H1 (cell line): ENCODE results near the gene TGFA. TPM values are rescaled to one million over a fixed set of nuclear protein-coding genes. Genes with fewer than 3 reads are reported as not detected.

Source experiments
- CTCF ChIA-PET: fragments of 300-600 bp; sonication (Branson Sonifier 250); formaldehyde crosslinking; loops from one replicate; lab custom pipeline; 2021; ENCODE audit not compliant: partially characterized antibody; lab: Charles Lee
- POLR2A ChIA-PET: fragments of 300-600 bp; sonication (Branson Sonifier 250); formaldehyde crosslinking; loops from one replicate; lab custom pipeline; 2021; ENCODE audit warnings: inconsistent platforms; ENCODE audit not compliant: partially characterized antibody; lab: Charles Lee
- DNase-seq, 2 experiments: peaks; one replicate each; pipeline versions ENCODE4 v3.0.0 to v3.0.0-alpha.2; 2010 to 2022; ENCODE audit warnings: low spot score in 2 of 2, low read depth in 1 of 2, mixed read lengths in 1 of 2
- FAIRE-seq: peaks from 2 replicates; lab custom pipeline; 2011; peaks lifted over from hg19 to GRCh38; lab: Jason Lieb, UNC
- H2AFZ ChIP-seq: 2 replicates; pipeline ENCODE4 v1.8.1; 2012; ENCODE audit warnings: low read length, inconsistent platforms
- H2AK5ac ChIP-seq: 2 replicates; pipeline ENCODE4 v1.6.1; 2013; ENCODE audit warnings: low read depth, low read length
- H2BK120ac ChIP-seq: replicated peaks from 2 replicates; pipeline ENCODE3; 2013; ENCODE audit warnings: low read depth, low read length, inconsistent platforms
- H2BK12ac ChIP-seq: 2 replicates; pipeline ENCODE4 v1.6.1; 2013; ENCODE audit warnings: low read depth, low read length
- H2BK15ac ChIP-seq: 2 replicates; pipeline ENCODE4 v1.6.1; 2013; ENCODE audit warnings: low read length
- H2BK20ac ChIP-seq: 2 replicates; pipeline ENCODE4 v1.6.1; 2013; ENCODE audit warnings: low read length
- H2BK5ac ChIP-seq: 2 replicates; pipeline ENCODE4 v1.6.1; 2013; ENCODE audit warnings: low read depth, low read length
- H3K14ac ChIP-seq: 2 replicates; pipeline ENCODE4 v1.6.1; 2013; ENCODE audit warnings: inconsistent platforms; ENCODE audit not compliant: insufficient read length
- H3K18ac ChIP-seq: 2 replicates; pipeline ENCODE4 v1.6.1; 2013; ENCODE audit warnings: low read length; ENCODE audit errors: extremely low read depth
- H3K23ac ChIP-seq: 2 replicates; pipeline ENCODE4 v1.6.1; 2013; ENCODE audit warnings: inconsistent platforms; ENCODE audit not compliant: insufficient read length
- H3K23me2 ChIP-seq: 2 replicates; pipeline ENCODE4 v1.6.1; 2013; ENCODE audit warnings: low read depth, low read length
- H3K27ac ChIP-seq: 2 replicates; pipeline ENCODE4 v1.6.1; 2011; ENCODE audit warnings: low read depth, low read length, inconsistent platforms
- H3K27me3 ChIP-seq, 4 experiments: replicated peaks in 1 of 4; 1 replicate in 1 of 4; 2 replicates in 3 of 4; pipeline versions ENCODE4 v1.6.1 to v1.8.1; 2011 to 2013; ENCODE audit warnings: low read length in 3 of 4, mild to moderate bottlenecking in 3 of 4, inconsistent platforms in 2 of 4, mixed read lengths in 2 of 4, moderate library complexity in 1 of 4; ENCODE audit not compliant: control insufficient read depth in 3 of 4, insufficient read depth in 3 of 4; ENCODE audit errors: extremely low read depth in 1 of 4
- H3K36me3 ChIP-seq, 4 experiments: 2 replicates each; pipeline versions ENCODE4 v1.6.1 to v1.8.1; 2011 to 2013; ENCODE audit warnings: mild to moderate bottlenecking in 4 of 4, low read length in 3 of 4, moderate library complexity in 2 of 4, control low read depth in 1 of 4, inconsistent platforms in 1 of 4; ENCODE audit not compliant: insufficient read depth in 4 of 4, control insufficient read depth in 2 of 4
- H3K4ac ChIP-seq: replicated peaks from 2 replicates; pipeline ENCODE3; 2013; ENCODE audit warnings: low read length, low read depth, mixed read lengths, inconsistent platforms; ENCODE audit not compliant: insufficient read length
- H3K4me1 ChIP-seq, 4 experiments: replicated peaks in 1 of 4; 1 replicate in 1 of 4; 2 replicates in 3 of 4; pipeline versions ENCODE4 v1.6.1 to v1.8.1; 2011 to 2013; ENCODE audit warnings: low read length in 3 of 4, inconsistent platforms in 2 of 4, mixed read lengths in 1 of 4; ENCODE audit not compliant: insufficient read depth in 4 of 4, control insufficient read depth in 3 of 4
- H3K4me2 ChIP-seq, 2 experiments: 2 replicates each; pipeline versions ENCODE4 v1.6.1 to v1.8.1; 2011 to 2013; ENCODE audit warnings: low read depth in 2 of 2, low read length in 2 of 2, control low read depth in 1 of 2, inconsistent platforms in 1 of 2, mild to moderate bottlenecking in 1 of 2; ENCODE audit not compliant: insufficient read depth in 1 of 2
- H3K4me3 ChIP-seq, 4 experiments: fragments of 200-600, 300-600 bp in 1 of 4; sonication (generic), shearing (Covaris generic), sonication (Bioruptor Twin) in 1 of 4; 2 replicates each; pipeline versions ENCODE4 v1.5.1 to v1.8.1; 2011 to 2016; ENCODE audit warnings: low read length in 4 of 4, low read depth in 3 of 4, control low read depth in 2 of 4, inconsistent platforms in 2 of 4, mild to moderate bottlenecking in 2 of 4, mixed read lengths in 1 of 4, moderate library complexity in 1 of 4; ENCODE audit not compliant: insufficient read depth in 2 of 4; ENCODE audit errors: extremely low read depth in 1 of 4
- H3K56ac ChIP-seq: replicated peaks from 2 replicates; pipeline ENCODE3; 2013; ENCODE audit warnings: low read depth, mild to moderate bottlenecking, mixed read lengths, low read length, inconsistent platforms; ENCODE audit not compliant: insufficient read length
- H3K79me1 ChIP-seq: 2 replicates; pipeline ENCODE4 v1.6.1; 2013; ENCODE audit warnings: low read depth, low read length, control low read depth
- H3K79me2 ChIP-seq, 2 experiments: 2 replicates each; pipeline versions ENCODE4 v1.6.1 to v1.8.1; 2012 to 2013; ENCODE audit warnings: low read length in 2 of 2, mild to moderate bottlenecking in 2 of 2, inconsistent platforms in 1 of 2; ENCODE audit not compliant: insufficient read depth in 2 of 2, control insufficient read depth in 1 of 2
- H3K9ac ChIP-seq, 4 experiments: replicated peaks in 1 of 4; 1 replicate in 1 of 4; 2 replicates in 3 of 4; pipeline versions ENCODE4 v1.6.1 to v1.8.1; 2011 to 2013; ENCODE audit warnings: low read depth in 3 of 4, low read length in 3 of 4, control low read depth in 2 of 4, mild to moderate bottlenecking in 2 of 4, moderate library complexity in 2 of 4, inconsistent platforms in 1 of 4; ENCODE audit errors: extremely low read depth in 1 of 4
- H3K9me3 ChIP-seq, 2 experiments: 2 replicates each; pipeline versions ENCODE4 v1.6.1 to v1.8.1; 2012 to 2013; ENCODE audit warnings: mild to moderate bottlenecking in 2 of 2, moderate library complexity in 2 of 2, control low read depth in 1 of 2, inconsistent platforms in 1 of 2, low read depth in 1 of 2, low read length in 1 of 2, mixed read lengths in 1 of 2; ENCODE audit not compliant: insufficient read depth in 2 of 2
- H4K20me1 ChIP-seq, 2 experiments: replicated peaks in 1 of 2; 2 replicates each; pipeline versions ENCODE3 to v1.8.1; 2011 to 2013; ENCODE audit warnings: inconsistent platforms in 2 of 2, low read length in 2 of 2, mild to moderate bottlenecking in 1 of 2; ENCODE audit not compliant: insufficient read depth in 2 of 2, control insufficient read depth in 1 of 2
- H4K5ac ChIP-seq: 2 replicates; pipeline ENCODE4 v1.6.1; 2013; ENCODE audit warnings: low read length, low read depth, mixed read lengths, inconsistent platforms; ENCODE audit not compliant: insufficient read length
- H4K8ac ChIP-seq: 2 replicates; pipeline ENCODE4 v1.8.0; 2013; ENCODE audit warnings: mild to moderate bottlenecking, moderate library complexity, low read length, inconsistent platforms; ENCODE audit not compliant: insufficient read depth; ENCODE audit errors: extremely low read depth
- H4K91ac ChIP-seq: replicated peaks from 2 replicates; pipeline ENCODE3; 2013; ENCODE audit warnings: low read length, mixed read lengths, inconsistent platforms; ENCODE audit not compliant: insufficient read length
- BACH1 ChIP-seq: IDR thresholded peaks from 2 replicates; pipeline ENCODE4 v1.6.1; 2012; ENCODE audit warnings: low read length, improper control_type of control experiment
- CBX5 ChIP-seq: fragments of 300-800, 300-1000 bp; sonication (generic); IDR thresholded peaks from 2 replicates; pipeline ENCODE4 v1.7.1; 2016; ENCODE audit warnings: antibody characterized with exemption, low read length, low read depth
- CTBP2 ChIP-seq: IDR thresholded peaks from 2 replicates; pipeline ENCODE4 v1.7.0; 2011; ENCODE audit warnings: borderline replicate concordance, mild to moderate bottlenecking, moderate library complexity, mixed read lengths, low read length; ENCODE audit not compliant: insufficient read depth, insufficient read length
- EGR1 ChIP-seq: IDR thresholded peaks from 2 replicates; pipeline ENCODE4 v1.6.1; 2011; ENCODE audit warnings: low read depth, low read length, borderline replicate concordance
- FOSL1 ChIP-seq: IDR thresholded peaks from 2 replicates; pipeline ENCODE4 v1.6.1; 2011; ENCODE audit warnings: mild to moderate bottlenecking, low read depth, low read length, moderate library complexity; ENCODE audit not compliant: insufficient read depth
- GABPA ChIP-seq: IDR thresholded peaks from 2 replicates; pipeline ENCODE4 v1.6.1; 2011; ENCODE audit warnings: mild to moderate bottlenecking, low read length, moderate library complexity, borderline replicate concordance; ENCODE audit not compliant: insufficient read depth
- KDM1A ChIP-seq: fragments of 200-600, 300-600 bp; sonication (generic); IDR thresholded peaks from 2 replicates; pipeline ENCODE4 v1.7.1; 2016; ENCODE audit warnings: mild to moderate bottlenecking, low read length, borderline replicate concordance
- KDM5A ChIP-seq: fragments of 200-600 bp; IDR thresholded peaks from 2 replicates; pipeline ENCODE4 v1.7.1; 2012; ENCODE audit warnings: mild to moderate bottlenecking, low read length, inconsistent platforms, mixed read lengths
- POLR2A ChIP-seq, 2 experiments: IDR thresholded peaks; 1 replicate in 1 of 2; 2 replicates in 1 of 2; pipeline ENCODE4 v1.6.1; 2011; ENCODE audit warnings: low read depth in 2 of 2, low read length in 2 of 2, mild to moderate bottlenecking in 2 of 2; ENCODE audit errors: control extremely low read depth in 1 of 2
- RAD21 ChIP-seq, 2 experiments: IDR thresholded peaks in 1 of 2; conservative IDR thresholded peaks in 1 of 2; 2 replicates each; pipeline ENCODE4 v1.6.1; 2011; ENCODE audit warnings: low read depth in 2 of 2, low read length in 2 of 2, improper control_type of control experiment in 1 of 2, inconsistent platforms in 1 of 2, mild to moderate bottlenecking in 1 of 2, moderate library complexity in 1 of 2
- SP2 ChIP-seq: IDR thresholded peaks from 2 replicates; pipeline ENCODE4 v1.6.1; 2012; ENCODE audit warnings: mild to moderate bottlenecking, low read length, inconsistent platforms
- TEAD4 ChIP-seq: IDR thresholded peaks from 2 replicates; pipeline ENCODE4 v1.6.1; 2012; ENCODE audit warnings: low read depth, low read length, inconsistent platforms, mixed read lengths
- YY1 ChIP-seq: IDR thresholded peaks from 2 replicates; pipeline ENCODE4 v1.6.1; 2011; ENCODE audit warnings: low read depth, mild to moderate bottlenecking, low read length
- polyA plus RNA-seq, 7 experiments: library from polyadenylated mRNA; depleted of rRNA in 3 of 7; stranded (reverse) in 5 of 7; unstranded in 2 of 7; fragments of >200 nt in 5 of 7; fragments of 200-250 nt in 2 of 7; gene quantifications; 1 replicate in 5 of 7; 2 replicates in 1 of 7; 4 replicates in 1 of 7; pipeline versions ENCODE4 v1.2.1 to v1.2.3, GENCODE V29; 2011 to 2013; ENCODE audit warnings: missing spikeins in 2 of 7, mixed read lengths in 2 of 7
- total RNA-seq: library from RNA; stranded (reverse); fragmentation: NEBNext Ultra II Directional; extraction: Animal tissue kit (Norgen Biotek cat#: 25700); gene quantifications from 2 replicates; pipeline ENCODE4 v1.2.1, GENCODE V29; 2021
- TF ChIP-seq, protein P1 (sequence below): IDR thresholded peaks from 2 replicates; pipeline ENCODE4 v1.6.1; 2011; ENCODE audit warnings: low read length, improper control_type of control experiment

The TGFA gene
- total and polyA plus RNA-seq, 2 of the 8 experiments (the other 6 are each of a cell fraction or from before 2014, with no cell fraction given), result 1.8 to 3.7 TPM

DNA sequence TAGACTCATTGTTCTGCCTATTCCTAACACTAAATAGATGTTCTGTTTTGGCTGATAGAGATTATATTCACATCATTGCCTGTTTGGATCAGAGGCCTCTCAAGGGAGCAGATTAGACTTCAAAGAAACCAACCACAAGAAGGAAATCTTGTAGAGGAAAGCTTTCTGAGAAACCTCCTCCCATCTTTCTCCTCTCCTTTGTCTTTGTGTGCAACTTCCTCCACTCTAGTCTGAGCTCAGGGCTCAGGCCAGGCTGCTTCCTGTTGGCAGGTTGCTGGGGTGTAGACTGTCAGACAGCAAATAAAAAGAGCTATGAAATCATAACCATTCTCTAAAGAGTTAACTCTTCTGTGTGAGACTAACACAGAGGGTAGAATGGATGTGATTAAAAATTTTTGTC lies 113.0 kb downstream of the TGFA start:
- H2BK120ac ChIP-seq, result no peak overlapping the region
- no peak overlapping the region for H3K9ac ChIP-seq
- no peak overlapping the region for H2BK12ac ChIP-seq
- no peaks in the 10 kb centered on the region for H3K79me2 ChIP-seq
- POLR2A ChIA-PET, result interaction anchor here (1.1 kb wide), 1 partner anchor 13 kb away, joined by 4 read pairs; no protein-coding TSS in a partner anchor
- H3K23ac ChIP-seq, result no peak overlapping the region
- H4K5ac ChIP-seq, result no peak overlapping the region
- no peak overlapping the region for H4K8ac ChIP-seq
- H3K36me3 ChIP-seq, result no peaks in the 10 kb centered on the region
- H2BK20ac ChIP-seq, result no peak overlapping the region
- DNase-seq (peak in 1 of 2 experiments; percentile 8), FAIRE-seq (no peak)
- no peak overlapping the region for H3K4me2 ChIP-seq
- no peaks in the 10 kb centered on the region for H3K23me2 ChIP-seq
- peaks cover 8 to 60% (median 34%) of the 10 kb centered on the region in 4 experiments for H3K27me3 ChIP-seq
- no peak overlapping the region for H3K27ac ChIP-seq
- H2AK5ac ChIP-seq, result no peak overlapping the region
- H2BK15ac ChIP-seq, result no peak overlapping the region
- no peaks in the 10 kb centered on the region for H4K20me1 ChIP-seq
- CTCF ChIA-PET, result interaction anchor here (0.6 to 1.8 kb wide), 6 partner anchors 20 to 615 kb away, joined by 3 to 5 read pairs (median 3); no protein-coding TSS in a partner anchor
- H4K91ac ChIP-seq, result no peak overlapping the region
- no peak overlapping the region for H2AFZ ChIP-seq
- H3K18ac ChIP-seq, result no peak overlapping the region
- H3K9me3 ChIP-seq, result no peaks in the 10 kb centered on the region
- no peaks in the 10 kb centered on the region for H3K79me1 ChIP-seq
- H3K56ac ChIP-seq, result no peak overlapping the region
- no peak overlapping the region for H3K14ac ChIP-seq
- H3K4me1 ChIP-seq, result no peaks in the 10 kb centered on the region
- H3K4ac ChIP-seq, result no peak overlapping the region
- no peak overlapping the region for H2BK5ac ChIP-seq
- no peak overlapping the region for H3K4me3 ChIP-seq
- TF ChIP-seq CBX5 (no peak), EGR1 (no peak), KDM1A (no peak), BACH1 (no peak), RAD21 (IDR thresholded peaks at IDR 0.05 in 1 of 2, conservative IDR thresholded peaks at IDR 0.05 in 1 of 2; ENCODE audit: low read depth in 2 of 2, low read length in 2 of 2) (no peak), FOSL1 (no peak), YY1 (no peak), SP2 (no peak), TEAD4 (no peak), KDM5A (no peak), POLR2A (IDR thresholded peaks at IDR 0.05; ENCODE audit: control extremely low read depth in 1 of 2, low read depth in 2 of 2, low read length in 2 of 2) (no peak), CTBP2 (no peak), GABPA (no peak)
- TF ChIP-seq, protein P1, sequence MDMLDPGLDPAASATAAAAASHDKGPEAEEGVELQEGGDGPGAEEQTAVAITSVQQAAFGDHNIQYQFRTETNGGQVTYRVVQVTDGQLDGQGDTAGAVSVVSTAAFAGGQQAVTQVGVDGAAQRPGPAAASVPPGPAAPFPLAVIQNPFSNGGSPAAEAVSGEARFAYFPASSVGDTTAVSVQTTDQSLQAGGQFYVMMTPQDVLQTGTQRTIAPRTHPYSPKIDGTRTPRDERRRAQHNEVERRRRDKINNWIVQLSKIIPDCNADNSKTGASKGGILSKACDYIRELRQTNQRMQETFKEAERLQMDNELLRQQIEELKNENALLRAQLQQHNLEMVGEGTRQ, result no peak
